Gastroesophageal sphincter (tissue), 3 donors: ENCODE data around the gene KRTAP4-6.

Experiments used
- EP300 ChIP-seq: sonication (generic); formaldehyde crosslinking; IDR thresholded peaks from one replicate; pipeline ENCODE4 v1.6.1; 2017; ENCODE audit warnings: antibody characterized with exemption, mild to moderate bottlenecking
- POLR2A ChIP-seq, 2 donors: fragments of 450-650 bp; IDR thresholded peaks; one replicate each; pipeline ENCODE4 v1.6.1; 2017; ENCODE audit warnings: antibody characterized with exemption in 2 of 2, mild to moderate bottlenecking in 2 of 2, moderate library complexity in 1 of 2
- POLR2AphosphoS5 ChIP-seq: sonication (generic); formaldehyde crosslinking; IDR thresholded peaks from one replicate; pipeline ENCODE4 v1.6.1; 2017; ENCODE audit warnings: antibody characterized with exemption
- TF ChIP-seq, protein P1 (sequence below), 4 experiments: fragments of 200-600 bp in 2 of 4; fragments of 450-650 bp in 2 of 4; sonication (generic) in 1 of 4; IDR thresholded peaks; one replicate each; pipeline ENCODE4 v1.5.1; 2017 to 2019; ENCODE audit warnings: antibody characterized with exemption in 4 of 4, mild to moderate bottlenecking in 2 of 4, moderate library complexity in 2 of 4

DNA sequence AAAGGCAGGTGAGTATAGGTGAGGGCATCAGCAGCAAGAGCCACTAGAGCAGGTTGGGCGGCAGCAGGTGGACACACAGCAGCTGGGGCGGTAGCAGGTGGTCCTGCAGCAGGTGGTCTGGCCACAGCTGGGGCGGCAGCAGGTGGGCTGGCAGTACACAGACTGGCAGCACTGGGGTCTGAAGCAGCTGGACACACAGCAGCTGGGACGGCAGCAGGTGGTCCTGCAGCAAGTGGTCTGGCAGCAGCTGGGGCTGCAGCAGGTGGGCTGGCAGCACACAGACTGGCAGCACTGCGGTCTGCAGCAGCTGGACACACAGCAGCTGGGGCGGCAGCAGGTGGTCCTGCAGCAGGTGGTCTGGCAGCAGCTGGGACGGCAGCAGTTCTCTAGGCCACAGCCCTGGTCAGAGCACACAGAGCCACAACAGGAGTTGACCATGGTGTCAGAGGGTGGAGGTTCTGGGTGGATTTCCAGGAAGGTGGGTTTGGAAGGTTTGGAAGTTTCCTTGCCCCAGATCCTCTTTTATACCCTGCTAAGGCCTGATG is 37.5 kb upstream of the KRTAP4-6 start, which contains the start of gene KRTAP4-2:
- TF ChIP-seq POLR2A (IDR thresholded peaks at IDR 0.05) (no peak), EP300 (no peak), POLR2AphosphoS5 (no peak)
- TF ChIP-seq, protein P1, sequence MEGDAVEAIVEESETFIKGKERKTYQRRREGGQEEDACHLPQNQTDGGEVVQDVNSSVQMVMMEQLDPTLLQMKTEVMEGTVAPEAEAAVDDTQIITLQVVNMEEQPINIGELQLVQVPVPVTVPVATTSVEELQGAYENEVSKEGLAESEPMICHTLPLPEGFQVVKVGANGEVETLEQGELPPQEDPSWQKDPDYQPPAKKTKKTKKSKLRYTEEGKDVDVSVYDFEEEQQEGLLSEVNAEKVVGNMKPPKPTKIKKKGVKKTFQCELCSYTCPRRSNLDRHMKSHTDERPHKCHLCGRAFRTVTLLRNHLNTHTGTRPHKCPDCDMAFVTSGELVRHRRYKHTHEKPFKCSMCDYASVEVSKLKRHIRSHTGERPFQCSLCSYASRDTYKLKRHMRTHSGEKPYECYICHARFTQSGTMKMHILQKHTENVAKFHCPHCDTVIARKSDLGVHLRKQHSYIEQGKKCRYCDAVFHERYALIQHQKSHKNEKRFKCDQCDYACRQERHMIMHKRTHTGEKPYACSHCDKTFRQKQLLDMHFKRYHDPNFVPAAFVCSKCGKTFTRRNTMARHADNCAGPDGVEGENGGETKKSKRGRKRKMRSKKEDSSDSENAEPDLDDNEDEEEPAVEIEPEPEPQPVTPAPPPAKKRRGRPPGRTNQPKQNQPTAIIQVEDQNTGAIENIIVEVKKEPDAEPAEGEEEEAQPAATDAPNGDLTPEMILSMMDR (IDR thresholded peaks at IDR 0.05): no peak
